ENCODE measurements around the gene SYT17. TPM values are rescaled to one million over a fixed set of nuclear protein-coding genes. Genes with fewer than 3 reads are reported as not detected.

Gene SYT17
- total and polyA plus RNA-seq, 2 experiments from 2014 or later, result 6.7 to 6.9 TPM

- H3K4me3 ChIP-seq, result no peak overlapping the region
- H3K79me2 ChIP-seq, result no peaks in the 10 kb centered on the region
- no peak overlapping the region for H3K27ac ChIP-seq
- H3K27me3 ChIP-seq, result peaks cover 4% of the 10 kb centered on the region
- DNase-seq (ENCODE audit: low spot score), result no peak
- H2AFZ ChIP-seq, result no peak overlapping the region
- WGBS (ENCODE audit: low lambda C conversion rate, missing lambda C conversion rate), result 86% methylated on average over 4 of the region's 4 CpGs
- H3K9me2 ChIP-seq (replicated peaks; ENCODE audit: insufficient read depth), result no peaks in the 10 kb centered on the region
- H3K36me3 ChIP-seq (replicated peaks; ENCODE audit: insufficient read depth, low read depth), result no peaks in the 10 kb centered on the region
- no peaks in the 10 kb centered on the region for H4K20me1 ChIP-seq (ENCODE audit: insufficient read depth, poor library complexity, severe bottlenecking)
- TF ChIP-seq CTCF (IDR thresholded peaks at IDR 0.05; ENCODE audit: poor library complexity), result no peak
- no peak for TF ChIP-seq EZH2 (IDR thresholded peaks at IDR 0.05; ENCODE audit: borderline replicate concordance)
- TF ChIP-seq EZH2phosphoT487 (IDR thresholded peaks at IDR 0.05; ENCODE audit: low read depth, severe bottlenecking, unreplicated experiment), result no peak
- H3K4me2 ChIP-seq, result no peak overlapping the region
- no peaks in the 10 kb centered on the region for H3K4me1 ChIP-seq (ENCODE audit: insufficient read depth)
- no peaks in the 10 kb centered on the region for H3K9me3 ChIP-seq (ENCODE audit: low read depth)
Measured at GRCh38 chr16:19164285-19164684, 3.8 kb upstream of the SYT17 start.

GRCh38 chr16:19165101-19165500 lies 2.9 kb upstream of the SYT17 start:
- no peaks in the 10 kb centered on the region for H3K9me2 ChIP-seq (replicated peaks; ENCODE audit: insufficient read depth)
- peaks cover 8% of the 10 kb centered on the region for H3K27me3 ChIP-seq
- no peak for DNase-seq (ENCODE audit: low spot score)
- no peaks in the 10 kb centered on the region for H3K4me1 ChIP-seq (ENCODE audit: insufficient read depth)
- no peaks in the 10 kb centered on the region for H3K9me3 ChIP-seq (ENCODE audit: low read depth)
- H3K27ac ChIP-seq, result no peak overlapping the region
- H3K79me2 ChIP-seq, result no peaks in the 10 kb centered on the region
- H3K36me3 ChIP-seq (replicated peaks; ENCODE audit: insufficient read depth, low read depth), result no peaks in the 10 kb centered on the region
- no peak overlapping the region for H3K4me2 ChIP-seq
- WGBS (ENCODE audit: low lambda C conversion rate, missing lambda C conversion rate), result 42% methylated on average over 5 of the region's 5 CpGs
- no peak overlapping the region for H2AFZ ChIP-seq
- H4K20me1 ChIP-seq (ENCODE audit: insufficient read depth, poor library complexity, severe bottlenecking), result no peaks in the 10 kb centered on the region
- TF ChIP-seq EZH2phosphoT487 (IDR thresholded peaks at IDR 0.05; ENCODE audit: low read depth, severe bottlenecking, unreplicated experiment) (no peak), EZH2 (IDR thresholded peaks at IDR 0.05; ENCODE audit: borderline replicate concordance) (no peak), CTCF (IDR thresholded peaks at IDR 0.05; ENCODE audit: poor library complexity) (no peak)
- H3K4me3 ChIP-seq, result no peak overlapping the region

GRCh38 chr16:19166500-19166899 lies 1.5 kb upstream of the SYT17 start:
- Histone ChIP-seq H3K36me3 (replicated peaks; ENCODE audit: insufficient read depth, low read depth) (no peaks in the 10 kb centered on the region), H3K4me3 (no peak overlapping the region), H4K20me1 (ENCODE audit: insufficient read depth, poor library complexity, severe bottlenecking) (no peaks in the 10 kb centered on the region), H3K9me2 (replicated peaks; ENCODE audit: insufficient read depth) (no peaks in the 10 kb centered on the region), H3K9me3 (ENCODE audit: low read depth) (no peaks in the 10 kb centered on the region), H3K27ac (no peak overlapping the region), H3K27me3 (peaks cover 8% of the 10 kb centered on the region), H3K4me1 (ENCODE audit: insufficient read depth) (no peaks in the 10 kb centered on the region), H3K79me2 (no peaks in the 10 kb centered on the region), H3K4me2 (no peak overlapping the region), H2AFZ (no peak overlapping the region)
- no peak for DNase-seq (ENCODE audit: low spot score)
- WGBS (ENCODE audit: low lambda C conversion rate, missing lambda C conversion rate), result 85% methylated on average over 2 of the region's 2 CpGs
- TF ChIP-seq CTCF (IDR thresholded peaks at IDR 0.05; ENCODE audit: poor library complexity) (no peak), EZH2 (IDR thresholded peaks at IDR 0.05; ENCODE audit: borderline replicate concordance) (no peak), EZH2phosphoT487 (IDR thresholded peaks at IDR 0.05; ENCODE audit: low read depth, severe bottlenecking, unreplicated experiment) (no peak)

Measured in hepatocyte (in vitro differentiated cells).